GM13976 (cell line): ENCODE data around the gene AMPD1.

Experiments used
- DNase-seq: peaks from one replicate; pipeline ENCODE4 v3.0.0; 2012; ENCODE audit warnings: low spot score
- CTCF ChIP-seq: IDR thresholded peaks from 2 replicates; pipeline ENCODE4 v1.5.1; 2012; ENCODE audit warnings: borderline replicate concordance, mild to moderate bottlenecking; ENCODE audit not compliant: insufficient read depth; ENCODE audit errors: extremely low read depth, missing control alignments, control extremely low read depth
- in situ Hi-C: fragments of 300-500 bp; cut with MboI; formaldehyde crosslinking; loops from one replicate; pipeline ENCODE4 v1.12.0; 2022; ENCODE audit warnings: low sequenced_read_pairs, mixed read lengths, inconsistent platforms; ENCODE audit not compliant: unreplicated experiment

The AMPD1 gene

DNA sequence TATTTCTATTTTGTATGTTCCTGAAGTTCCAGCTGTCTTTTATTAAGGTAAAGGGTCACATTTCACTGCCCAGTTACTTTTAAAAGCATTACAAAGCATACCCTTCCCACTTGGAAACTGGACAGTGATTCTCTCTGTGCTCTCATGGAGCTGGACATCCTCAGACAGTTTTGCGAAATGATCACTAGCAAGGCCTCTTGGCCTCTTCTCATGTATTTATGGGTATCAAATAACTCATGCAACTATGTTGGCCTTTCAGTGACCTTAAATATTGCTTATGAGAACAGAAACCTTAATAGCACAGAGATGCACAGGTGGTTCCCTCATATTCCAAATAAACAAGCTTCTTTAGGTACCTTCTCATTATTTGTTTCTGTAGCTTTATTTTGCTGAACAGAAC, 7.9 kb upstream of the AMPD1 start:
- DNase-seq = no peak
- no peak for TF ChIP-seq CTCF
- in situ Hi-C loops = no loop called here

DNA sequence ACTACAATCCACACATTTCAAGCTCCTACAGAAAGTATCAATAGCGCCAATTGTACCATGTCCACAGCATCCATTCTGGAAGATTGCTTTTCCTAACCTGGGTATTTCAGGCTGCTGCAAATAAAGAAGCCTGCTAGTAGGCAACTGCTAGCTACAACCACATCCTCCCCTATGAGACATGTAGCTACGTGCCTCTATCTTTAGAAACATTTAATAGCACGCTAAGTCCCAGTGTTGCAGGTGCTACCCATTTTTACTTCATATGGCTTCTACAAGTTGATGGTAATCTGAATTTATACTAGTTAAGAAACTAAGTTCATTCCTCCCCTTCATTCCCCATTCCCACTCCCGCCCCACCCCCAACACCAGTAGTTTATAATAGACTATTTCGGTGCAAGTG, 7.4 kb upstream of the AMPD1 start:
- no peak for TF ChIP-seq CTCF
- DNase-seq = peak; percentile 25
- in situ Hi-C loops = no loop called here

DNA sequence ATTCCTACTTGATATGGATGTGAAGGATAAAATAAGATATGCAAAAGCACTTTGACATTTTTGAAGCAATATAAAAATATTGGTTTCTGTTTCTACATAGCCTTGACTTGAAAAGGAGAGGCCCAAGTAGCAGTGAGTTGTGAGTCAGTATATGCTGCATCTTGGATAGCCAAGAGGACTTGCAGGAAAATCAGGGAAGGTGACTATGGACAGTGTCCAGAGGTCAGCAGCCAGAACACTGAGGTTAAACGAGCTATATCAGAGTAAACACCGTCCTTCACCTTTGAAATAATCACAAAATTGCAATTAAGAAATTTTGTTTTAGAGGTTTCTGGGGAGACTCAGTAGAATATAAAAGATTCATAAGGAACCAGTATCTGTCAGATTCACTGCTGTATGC, 6.6 kb upstream of the AMPD1 start:
- in situ Hi-C loops = no loop called here
- no peak for TF ChIP-seq CTCF
- DNase-seq = no peak

GRCh38 chr1:114700036-114700600, 4.8 kb upstream of the AMPD1 start:
- in situ Hi-C loops = no loop called here
- no peak for TF ChIP-seq CTCF
- no peak for DNase-seq

- TF ChIP-seq CTCF = no peak
- no peak for DNase-seq
- in situ Hi-C loops = no loop called here
These were observed 1.5 kb upstream of the AMPD1 start for GRCh38 chr1:114696810-114697209.

DNA sequence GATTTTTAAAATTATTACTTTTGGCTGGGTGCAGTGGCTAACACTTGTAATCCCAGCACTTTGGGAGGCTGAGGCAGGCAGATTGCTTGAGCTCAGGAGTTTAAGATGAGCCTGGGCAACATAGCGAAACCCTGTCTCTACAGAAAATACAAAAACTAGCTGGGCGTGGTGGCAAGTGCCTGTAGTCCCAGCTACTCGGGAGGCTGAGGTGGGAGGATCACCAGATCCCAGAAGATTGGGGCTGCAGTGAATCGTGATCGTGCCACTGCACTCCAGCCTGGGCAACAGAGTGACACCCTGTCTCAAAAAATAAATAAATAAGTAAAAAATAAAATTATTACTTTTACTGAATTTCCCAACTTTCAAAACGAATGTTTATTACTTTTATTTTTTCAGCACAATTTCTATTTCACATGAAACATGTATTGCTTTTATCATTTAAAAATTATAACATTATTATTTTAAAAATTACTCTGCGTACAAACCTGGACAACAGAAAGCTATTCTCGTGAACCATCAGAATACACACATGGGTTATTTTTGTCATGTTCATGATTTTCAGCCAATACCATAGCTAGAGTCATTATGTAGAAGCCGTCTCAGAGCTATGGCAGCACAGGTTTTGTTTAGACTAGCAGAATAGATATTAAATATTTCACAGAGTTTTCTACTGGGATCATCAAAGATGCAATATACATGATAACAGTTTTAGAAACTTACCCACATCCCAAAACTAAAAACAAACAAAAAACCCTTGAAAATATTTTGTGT, 621 bp downstream of the AMPD1 start:
- DNase-seq = no peak
- no peak for TF ChIP-seq CTCF
- in situ Hi-C loops = no loop called here
